Bladder microvascular endothelial cell (primary cell): ENCODE data around the gene NFRKB. TPM values are rescaled to one million over a fixed set of nuclear protein-coding genes. Genes with fewer than 3 reads are reported as not detected.

Source experiments
- total RNA-seq: library from RNA; depleted of rRNA; stranded (reverse); fragments of >200 nt; gene quantifications from 2 replicates; pipeline ENCODE4 v1.2.3, GENCODE V29; 2014

Gene NFRKB
- 8.6 and 18.4 TPM in 2 replicates for total RNA-seq

GRCh38 chr11:129895126-129896041 lies at the start of gene NFRKB:
Gene NFRKB, minus strand, starts transcription at chr11:129895578. Its CDS starts 2,729 bp downstream, at chr11:129892849.

Other genes with a start within 250 kb of the NFRKB start
- 0.16 and 1.6 TPM in 2 replicates for gene TMEM45B, start 79.7 kb downstream of the NFRKB start, total RNA-seq
- gene PRDM10, start 107.3 kb upstream of the NFRKB start, total RNA-seq = 3.7 and 8.0 TPM in 2 replicates
- 533 and 1,316 TPM in 2 replicates for gene APLP2, start 174.3 kb upstream of the NFRKB start, total RNA-seq